ENCODE data around the gene RHOB.
"Not testable (repeated sequence)": the region's sequence is repeated elsewhere in the genome, so short reads cannot be mapped to it uniquely, and the experiment has no call there.

Gene RHOB

DNA sequence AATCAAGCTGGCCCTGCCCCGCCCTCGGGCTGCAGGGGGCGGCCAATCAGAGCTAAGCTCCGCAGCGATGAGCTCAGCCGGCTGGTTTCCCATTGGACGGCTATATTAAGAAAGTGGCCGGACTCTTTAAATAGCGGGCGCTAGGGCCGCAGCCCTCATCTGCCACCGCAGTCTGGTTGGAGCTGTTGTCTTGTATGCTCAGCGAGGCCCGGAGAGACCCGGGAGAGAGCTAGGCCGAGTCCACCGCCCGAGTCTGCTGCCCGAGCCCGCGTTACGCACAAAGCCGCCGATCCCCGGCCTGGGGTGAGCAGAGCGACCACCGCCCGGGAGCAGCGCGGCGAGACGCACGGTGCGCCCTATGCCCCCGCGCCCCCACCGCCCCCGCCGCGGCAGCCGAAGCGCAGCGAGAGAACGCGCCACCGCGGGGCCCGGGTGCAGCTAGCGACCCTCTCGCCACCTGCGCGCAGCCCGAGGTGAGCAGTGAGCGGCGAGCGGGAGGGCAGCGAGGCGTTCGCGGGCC, at the start of gene RHOB:
RHOB (plus strand) TSS at position 158 of the 520 bp plus-strand sequence. CDS start 392 bp downstream, outside the sequence.
- in situ Hi-C loops (cut with MboI; ENCODE audit: low pct_unique_long_range_greater_than_20kb, low sequenced_read_pairs): no loop called here
- peak; percentile 82 for DNase-seq

GRCh38 chr2:20397811-20398447, 48.9 kb upstream of the RHOB start:
- in situ Hi-C loops (cut with MboI; ENCODE audit: low pct_unique_long_range_greater_than_20kb, low sequenced_read_pairs): no loop called here
- DNase-seq: no peak

DNA sequence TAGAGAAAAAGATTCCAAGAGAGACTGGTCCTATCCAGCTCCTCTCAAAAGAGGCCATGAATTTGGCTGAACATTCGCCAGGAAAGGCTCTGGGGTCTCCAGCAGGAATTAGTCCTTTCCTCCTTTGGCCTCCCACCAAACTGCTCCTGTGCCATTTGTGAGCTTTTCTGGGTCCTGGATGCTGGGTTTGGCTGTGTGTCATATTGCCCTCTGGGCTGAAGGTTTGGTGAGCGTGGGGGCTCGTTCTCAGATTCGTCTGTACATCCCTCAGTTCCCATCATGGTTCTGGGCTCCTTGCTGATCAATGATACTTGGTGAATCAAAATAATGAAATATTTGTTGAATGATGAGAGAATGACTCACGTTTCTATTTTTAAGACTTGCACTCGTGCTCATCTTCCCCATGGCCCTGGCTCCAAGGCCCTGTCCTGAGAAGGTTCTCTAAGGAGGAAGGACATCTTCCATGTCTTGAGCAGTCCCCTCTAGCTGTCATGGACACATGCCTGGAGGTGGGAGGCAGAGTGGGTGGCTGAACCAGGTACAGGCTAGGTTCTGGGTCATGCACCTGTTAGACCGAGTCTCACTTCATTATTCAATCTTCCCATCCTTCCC, 47.8 kb upstream of the RHOB start:
- in situ Hi-C loops (cut with MboI; ENCODE audit: low pct_unique_long_range_greater_than_20kb, low sequenced_read_pairs): no loop called here
- no peak for DNase-seq

- no peak for DNase-seq
- in situ Hi-C loops (cut with MboI; ENCODE audit: low pct_unique_long_range_greater_than_20kb, low sequenced_read_pairs): no loop called here
Observed at GRCh38 chr2:20400306-20400705, 46.6 kb upstream of the RHOB start.

- in situ Hi-C loops (cut with MboI; ENCODE audit: low pct_unique_long_range_greater_than_20kb, low sequenced_read_pairs): no loop called here
- no peak for DNase-seq
Observed at GRCh38 chr2:20400787-20401488, 45.9 kb upstream of the RHOB start.

GRCh38 chr2:20401489-20401835, 45.4 kb upstream of the RHOB start:
- no peak for DNase-seq
- in situ Hi-C loops (cut with MboI; ENCODE audit: low pct_unique_long_range_greater_than_20kb, low sequenced_read_pairs): no loop called here

DNA sequence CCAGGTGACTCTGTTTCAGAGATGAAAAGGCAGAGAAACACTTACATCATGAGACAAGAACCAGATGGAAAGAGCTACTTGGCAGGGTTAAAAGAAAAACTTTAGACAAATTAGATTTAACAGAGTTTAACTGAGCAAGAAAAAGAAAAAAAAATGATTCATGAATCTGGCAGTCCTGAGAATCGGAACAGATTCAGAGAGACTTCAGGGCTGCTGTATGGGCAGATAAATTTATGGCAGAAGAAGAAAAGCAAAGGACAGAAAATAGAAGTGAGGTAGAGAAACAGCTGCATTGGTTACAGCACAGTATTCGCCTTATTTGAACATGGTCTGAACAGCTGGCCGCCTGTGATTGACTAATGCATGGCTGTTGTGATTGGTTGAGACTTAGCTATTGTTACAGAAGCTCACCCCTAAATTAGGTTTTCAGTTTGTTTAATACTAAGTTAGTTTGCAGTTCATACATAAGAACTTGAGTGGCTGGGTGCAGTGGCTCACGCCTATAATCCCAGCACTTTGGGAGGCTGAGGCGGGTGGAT, 43.0 kb upstream of the RHOB start:
- no peak for DNase-seq
- in situ Hi-C loops (cut with MboI; ENCODE audit: low pct_unique_long_range_greater_than_20kb, low sequenced_read_pairs): no loop called here

DNA sequence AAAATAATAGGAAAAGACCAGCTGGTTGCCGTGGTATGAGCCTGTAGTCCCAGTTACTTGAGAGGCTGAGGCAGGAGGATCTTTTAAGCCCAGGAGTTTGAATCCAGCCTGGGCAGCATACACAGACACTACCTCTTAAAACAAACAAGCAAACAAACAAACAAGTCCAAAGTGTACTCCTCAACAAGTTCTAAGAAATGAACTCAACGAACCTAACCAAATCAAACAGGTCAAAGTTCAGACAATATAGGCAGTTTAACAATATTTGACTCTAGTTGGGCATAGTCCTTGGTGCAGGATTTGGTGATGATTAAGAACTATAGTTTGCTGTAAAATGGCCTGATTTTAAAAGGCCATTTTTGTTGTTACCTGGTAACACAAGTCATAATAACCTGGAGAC, 41.9 kb upstream of the RHOB start:
- no peak for DNase-seq
- in situ Hi-C loops (cut with MboI; ENCODE audit: low pct_unique_long_range_greater_than_20kb, low sequenced_read_pairs): no loop called here

- in situ Hi-C loops (cut with MboI; ENCODE audit: low pct_unique_long_range_greater_than_20kb, low sequenced_read_pairs): no loop called here
- DNase-seq: no peak
Observed at GRCh38 chr2:20409039-20409438, 37.8 kb upstream of the RHOB start.

DNA sequence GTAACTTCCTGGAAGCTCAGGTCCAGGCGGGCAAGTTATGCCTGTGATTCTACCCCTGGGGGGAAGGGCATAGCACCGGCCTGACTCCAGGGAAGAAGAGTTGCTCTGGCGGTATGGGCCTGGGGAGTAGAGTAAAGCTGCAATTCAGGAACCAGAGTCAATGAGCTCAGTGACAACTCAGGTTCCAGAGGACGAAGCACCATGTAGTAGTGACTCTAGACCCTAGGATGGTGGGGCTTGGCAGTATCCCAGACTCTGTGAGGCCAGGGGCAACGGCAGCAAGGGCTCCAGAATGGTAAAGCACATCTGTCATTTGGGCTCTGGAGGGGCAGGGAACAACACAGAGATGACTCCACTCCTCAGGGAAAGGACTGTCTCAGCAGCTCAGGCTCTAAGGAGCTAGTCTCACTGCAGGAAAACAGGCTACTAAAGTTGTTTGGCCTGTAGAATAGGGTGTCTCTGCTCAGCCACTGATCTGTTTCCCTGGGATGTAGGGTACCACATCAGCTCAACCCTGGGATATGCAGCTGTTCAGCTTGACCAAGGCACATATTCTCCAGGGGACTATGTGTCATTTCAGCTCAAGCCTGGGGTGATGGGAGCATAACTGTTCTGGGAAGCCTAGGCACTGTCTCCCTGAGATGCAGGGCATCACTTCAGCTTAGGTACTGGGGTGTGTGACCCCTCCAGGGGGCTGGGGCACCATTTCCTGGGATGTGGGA, 36.2 kb upstream of the RHOB start:
- no peak for DNase-seq
- in situ Hi-C loops (cut with MboI; ENCODE audit: low pct_unique_long_range_greater_than_20kb, low sequenced_read_pairs): no loop called here

- DNase-seq: peak; percentile 80
- in situ Hi-C loops (cut with MboI; ENCODE audit: low pct_unique_long_range_greater_than_20kb, low sequenced_read_pairs): no loop called here
Observed at GRCh38 chr2:20411361-20411894, 35.4 kb upstream of the RHOB start.

- DNase-seq: no peak
- in situ Hi-C loops (cut with MboI; ENCODE audit: low pct_unique_long_range_greater_than_20kb, low sequenced_read_pairs): no loop called here
Observed at GRCh38 chr2:20414806-20415205, 32.1 kb upstream of the RHOB start.

GRCh38 chr2:20415511-20415918, 31.4 kb upstream of the RHOB start:
- in situ Hi-C loops (cut with MboI; ENCODE audit: low pct_unique_long_range_greater_than_20kb, low sequenced_read_pairs): no loop called here
- no peak for DNase-seq

DNA sequence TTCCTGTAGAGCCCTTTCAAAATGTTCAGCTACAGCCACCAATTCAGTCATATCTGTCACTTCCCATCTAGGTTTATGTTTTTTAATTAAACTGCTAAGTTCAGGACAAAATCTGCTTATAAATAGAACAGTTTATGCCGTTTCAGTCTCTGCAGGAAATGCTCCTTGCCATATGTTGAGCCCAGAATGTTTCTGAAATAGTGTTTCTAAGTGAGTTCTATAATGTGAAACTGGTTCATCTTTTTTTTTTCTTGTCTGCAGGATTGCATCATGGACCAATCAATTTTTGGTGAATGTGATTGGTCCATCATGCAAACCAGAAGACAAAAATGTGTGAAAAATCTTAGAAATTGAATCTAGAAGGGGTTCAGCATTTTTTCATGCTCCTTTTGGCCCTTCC, 30.2 kb upstream of the RHOB start:
- DNase-seq: no peak
- in situ Hi-C loops (cut with MboI; ENCODE audit: low pct_unique_long_range_greater_than_20kb, low sequenced_read_pairs): no loop called here

- in situ Hi-C loops (cut with MboI; ENCODE audit: low pct_unique_long_range_greater_than_20kb, low sequenced_read_pairs); DNase-seq: not testable (repeated sequence)
Observed at GRCh38 chr2:20417230-20417821, 29.5 kb upstream of the RHOB start.

DNA sequence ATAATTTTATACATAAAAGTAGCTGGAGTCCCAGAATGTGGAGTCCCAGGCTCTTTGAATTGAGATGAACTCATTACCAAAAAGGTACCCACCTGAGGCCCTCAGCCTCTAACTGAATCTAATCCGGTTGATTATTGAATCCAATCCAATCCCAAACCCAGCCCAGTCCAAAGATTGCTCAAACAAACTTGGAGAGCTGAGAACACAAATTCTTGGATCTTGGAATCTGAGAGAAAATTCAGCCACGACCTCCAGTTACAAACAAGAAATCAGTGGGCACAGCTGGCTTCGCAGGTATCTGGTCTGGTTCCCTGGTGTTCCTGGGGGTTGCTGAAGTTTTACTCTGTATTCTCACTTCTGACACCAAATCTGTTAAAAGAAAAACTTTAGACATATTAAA, 28.4 kb upstream of the RHOB start:
- in situ Hi-C loops (cut with MboI; ENCODE audit: low pct_unique_long_range_greater_than_20kb, low sequenced_read_pairs): no loop called here
- no peak for DNase-seq

DNA sequence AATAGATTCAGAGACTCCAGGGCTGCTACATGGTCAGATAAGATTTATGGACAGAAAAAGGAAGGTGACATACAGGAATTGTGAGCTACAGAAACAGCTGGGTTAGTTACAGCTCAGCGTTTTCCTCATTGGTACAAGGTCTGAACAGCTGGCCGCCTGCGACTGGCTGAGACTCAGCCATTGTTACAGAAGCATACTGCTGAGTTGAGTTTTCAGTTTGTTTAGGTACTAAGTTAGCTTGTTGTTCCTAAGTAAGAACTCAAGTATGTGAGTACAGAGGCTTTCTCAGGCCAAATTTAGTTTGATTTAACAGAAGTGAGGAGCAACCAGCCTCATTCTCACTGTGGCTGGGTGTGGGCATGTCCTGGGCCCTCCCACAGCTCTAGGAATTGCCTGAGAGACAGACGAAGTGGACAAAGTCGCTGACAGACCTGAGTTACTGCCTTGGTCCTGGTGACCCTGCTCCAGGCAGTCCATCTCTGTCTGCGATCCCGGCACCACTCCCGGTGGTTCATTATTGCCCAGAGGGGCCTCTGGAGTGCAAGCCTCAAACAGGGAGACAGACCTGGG, 27.8 kb upstream of the RHOB start:
- in situ Hi-C loops (cut with MboI; ENCODE audit: low pct_unique_long_range_greater_than_20kb, low sequenced_read_pairs): no loop called here
- no peak for DNase-seq

- in situ Hi-C loops (cut with MboI; ENCODE audit: low pct_unique_long_range_greater_than_20kb, low sequenced_read_pairs): no loop called here
- DNase-seq: no peak
Observed at GRCh38 chr2:20419752-20420151, 27.1 kb upstream of the RHOB start.

All from KBM-7 (cell line).